ENCODE results near the gene PKNOX1. TPM values are rescaled to one million over a fixed set of nuclear protein-coding genes. Genes with fewer than 3 reads are reported as not detected.
"Not testable (repeated sequence)": the region's sequence is repeated elsewhere in the genome, so short reads cannot be mapped to it uniquely, and the experiment has no call there.

The PKNOX1 gene
- polyA plus RNA-seq, 6 donors from 2014 or later, result 10.8 to 29.5 (median 20.9) TPM

DNA sequence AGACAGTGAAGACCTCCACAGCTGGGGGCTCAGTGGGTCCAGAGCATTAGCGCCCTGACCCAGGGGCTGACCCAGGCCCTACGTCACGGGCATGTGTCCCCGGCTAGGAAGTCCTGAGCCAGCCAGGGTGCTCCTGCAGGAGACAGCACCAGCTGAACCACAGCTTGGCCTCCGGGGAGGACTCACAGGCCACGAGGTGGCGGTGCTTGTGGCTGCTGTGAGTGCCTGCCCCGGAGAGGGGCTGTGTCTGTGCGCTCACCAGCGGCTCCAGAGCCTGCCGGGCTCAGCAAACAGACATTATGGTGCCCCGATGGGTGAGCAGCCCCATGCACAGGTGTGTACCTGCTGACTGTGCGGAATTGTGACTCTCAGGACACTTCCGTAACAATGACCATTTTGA, 70.2 kb downstream of the PKNOX1 start:
- H3K9me3 Mint-ChIP-seq; H3K36me3 Mint-ChIP-seq; H3K27ac Mint-ChIP-seq; ATAC-seq (ENCODE audit: low read depth in 2 of 2); H3K4me3 Mint-ChIP-seq; DNase-seq; H3K27me3 Mint-ChIP-seq: not testable (repeated sequence)
- H3K4me1 Mint-ChIP-seq, result peaks cover 3 to 18% (median 6%) of the 10 kb centered on the region in 3 donors

DNA sequence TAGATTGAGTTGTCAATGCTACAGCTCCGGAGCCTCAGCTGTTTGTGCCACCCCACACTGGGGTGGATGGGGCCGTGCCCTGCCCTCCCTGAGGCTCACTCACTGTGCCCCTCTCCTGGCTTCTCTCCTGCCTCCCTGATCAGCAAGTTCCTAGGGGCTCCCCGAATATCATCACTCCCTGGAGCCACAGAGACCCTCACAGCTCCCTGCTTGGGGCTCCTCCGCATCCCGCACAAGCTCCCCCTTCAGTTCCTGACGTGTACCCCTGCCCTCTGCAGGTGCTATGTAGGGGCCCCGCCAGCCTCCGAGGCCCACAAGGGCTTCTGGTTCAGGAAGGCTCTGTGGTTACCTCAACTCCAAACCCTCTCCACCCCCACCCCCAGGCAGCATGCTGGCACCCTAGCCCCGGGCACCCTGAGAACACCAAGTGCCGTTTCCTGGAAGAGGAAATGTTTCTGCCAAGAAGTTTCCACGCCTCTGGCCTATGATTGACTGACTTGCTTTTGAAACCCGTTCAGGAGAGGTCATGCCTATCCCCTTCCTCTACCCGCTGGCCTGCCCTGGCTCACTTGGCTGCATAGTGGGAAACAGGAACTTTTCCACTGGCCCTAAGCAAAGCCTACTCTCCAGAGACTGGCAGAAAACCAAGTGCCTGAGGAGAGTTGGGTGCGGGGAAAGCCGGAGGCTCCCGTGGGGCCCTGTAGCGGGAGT, 71.0 kb downstream of the PKNOX1 start:
- H3K4me3 Mint-ChIP-seq, result peak overlapping the region in 2 of 8 donors; percentile 51 to 77
- not testable (repeated sequence) for H3K27me3 Mint-ChIP-seq, H3K36me3 Mint-ChIP-seq, DNase-seq, H3K9me3 Mint-ChIP-seq
- peak overlapping the region in 2 of 6 donors; percentile 69 to 83 for H3K27ac Mint-ChIP-seq
- ATAC-seq (ENCODE audit: low read depth in 2 of 2), result peak; percentile 19 to 36
- H3K4me1 Mint-ChIP-seq, result peaks cover 3 to 18% (median 6%) of the 10 kb centered on the region in 3 donors

DNA sequence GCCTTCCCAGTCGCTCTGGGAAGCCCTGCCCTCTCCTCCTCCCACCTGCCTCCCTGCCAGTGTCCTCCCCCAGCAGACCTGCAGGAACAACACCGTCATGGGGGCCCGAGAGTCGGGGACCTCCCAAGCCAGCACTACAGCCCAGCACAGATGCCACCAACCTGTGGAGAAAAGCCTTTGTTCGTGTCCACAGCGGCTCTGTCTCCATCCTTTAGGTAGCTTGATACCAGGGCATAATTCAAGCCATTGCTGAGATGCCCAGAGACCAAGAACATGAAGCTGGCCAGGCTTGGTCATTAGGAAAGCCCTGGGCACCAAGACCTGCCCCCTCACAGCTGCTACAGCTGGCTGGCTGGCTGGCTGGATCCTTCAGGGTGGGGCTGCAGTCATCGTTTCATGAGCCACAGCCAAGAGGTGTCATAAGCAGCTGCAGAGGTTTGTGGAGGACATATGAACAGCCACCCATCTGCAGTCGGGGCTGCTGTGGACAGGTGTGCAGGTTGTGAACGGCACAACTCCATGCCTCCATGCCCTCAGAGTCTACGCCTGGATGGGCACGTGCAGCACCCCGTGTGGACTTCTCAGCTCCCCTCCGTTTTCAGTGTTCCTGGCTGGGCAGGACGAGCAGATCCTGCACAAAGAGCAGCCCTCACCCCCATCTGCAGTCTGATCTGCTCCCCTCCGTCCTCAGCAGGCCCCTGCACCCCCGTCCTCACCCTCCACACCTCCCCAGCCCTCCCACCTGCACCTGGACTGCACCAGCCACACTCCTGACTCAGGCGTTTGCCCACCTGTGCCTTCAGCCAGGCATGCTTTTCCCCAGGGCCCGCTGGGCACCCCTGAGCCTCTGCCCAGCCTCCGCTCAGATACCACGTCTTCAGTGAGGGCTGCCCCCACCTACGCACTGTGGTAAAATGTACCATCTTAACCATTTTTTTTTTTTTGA, 71.8 kb downstream of the PKNOX1 start:
- H3K27ac Mint-ChIP-seq, result peak overlapping the region in 1 of 6 donors; percentile 54
- ATAC-seq (ENCODE audit: low read depth in 2 of 2), result peak; percentile 60 to 73
- H3K36me3 Mint-ChIP-seq, H3K9me3 Mint-ChIP-seq, DNase-seq, H3K27me3 Mint-ChIP-seq: not testable (repeated sequence)
- peaks cover 3 to 18% (median 6%) of the 10 kb centered on the region in 3 donors for H3K4me1 Mint-ChIP-seq
- peak overlapping the region in 3 of 8 donors; percentile 22 to 80 (median 80) for H3K4me3 Mint-ChIP-seq

DNA sequence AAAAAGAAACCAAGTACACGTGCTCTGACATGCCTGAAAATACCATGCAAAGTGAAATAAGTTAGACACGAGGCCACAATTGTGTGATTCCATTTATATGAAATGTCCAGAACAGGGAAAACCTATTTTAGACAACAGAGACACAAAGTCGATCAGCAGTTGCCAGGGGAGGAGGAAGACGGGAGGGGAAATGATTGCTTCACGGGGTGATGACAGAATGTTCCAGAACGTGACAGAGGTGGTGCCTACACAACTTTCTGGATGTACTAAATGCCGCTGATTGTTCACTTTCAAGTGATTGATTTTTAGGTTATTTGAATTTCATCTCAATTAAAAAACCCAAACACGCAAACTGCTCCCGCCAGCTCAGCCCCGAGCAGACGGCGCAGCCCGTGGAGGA, 78.8 kb downstream of the PKNOX1 start:
- not testable (repeated sequence) for H3K36me3 Mint-ChIP-seq; H3K27ac Mint-ChIP-seq; H3K4me3 Mint-ChIP-seq; H3K27me3 Mint-ChIP-seq; DNase-seq; H3K9me3 Mint-ChIP-seq; H3K4me1 Mint-ChIP-seq; ATAC-seq (ENCODE audit: low read depth in 2 of 2)

DNA sequence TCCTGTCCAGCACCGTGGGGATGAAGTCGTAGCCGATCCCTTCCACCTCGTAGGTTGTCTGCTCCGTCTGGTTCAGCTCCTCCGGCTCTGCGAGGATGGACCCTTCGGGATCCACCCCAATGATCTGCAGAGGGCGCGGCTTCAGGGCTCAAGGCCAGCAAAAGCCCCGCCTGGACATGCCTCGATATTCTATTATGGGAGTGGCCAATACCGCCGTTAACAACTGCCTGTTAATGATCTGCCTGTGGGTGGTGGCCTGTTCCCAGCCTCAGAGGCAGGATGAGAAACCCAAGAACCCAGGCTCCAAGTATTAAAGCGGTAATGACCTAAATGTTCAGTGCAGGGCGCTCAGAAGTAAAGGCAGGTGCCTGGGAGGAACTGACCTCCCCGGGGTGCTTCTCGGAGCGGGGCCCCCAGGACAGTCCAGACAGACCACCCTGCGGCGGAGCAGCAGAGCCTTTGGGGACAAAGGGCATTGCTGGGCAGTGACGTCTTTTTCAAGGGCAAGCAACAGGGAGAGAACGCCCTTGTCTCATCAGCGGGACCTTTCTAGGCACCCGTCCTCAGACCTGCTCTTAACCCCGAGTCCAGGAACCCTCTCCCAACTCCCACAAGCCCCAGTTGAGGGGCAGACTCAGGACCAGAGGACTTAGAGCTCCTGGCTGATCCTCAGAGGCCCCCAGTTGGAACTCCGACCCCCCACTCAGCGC, 88.7 kb downstream of the PKNOX1 start:
- H3K27ac Mint-ChIP-seq; H3K36me3 Mint-ChIP-seq; ATAC-seq (ENCODE audit: low read depth in 2 of 2); DNase-seq; H3K4me3 Mint-ChIP-seq; H3K9me3 Mint-ChIP-seq; H3K4me1 Mint-ChIP-seq; H3K27me3 Mint-ChIP-seq: not testable (repeated sequence)

DNA sequence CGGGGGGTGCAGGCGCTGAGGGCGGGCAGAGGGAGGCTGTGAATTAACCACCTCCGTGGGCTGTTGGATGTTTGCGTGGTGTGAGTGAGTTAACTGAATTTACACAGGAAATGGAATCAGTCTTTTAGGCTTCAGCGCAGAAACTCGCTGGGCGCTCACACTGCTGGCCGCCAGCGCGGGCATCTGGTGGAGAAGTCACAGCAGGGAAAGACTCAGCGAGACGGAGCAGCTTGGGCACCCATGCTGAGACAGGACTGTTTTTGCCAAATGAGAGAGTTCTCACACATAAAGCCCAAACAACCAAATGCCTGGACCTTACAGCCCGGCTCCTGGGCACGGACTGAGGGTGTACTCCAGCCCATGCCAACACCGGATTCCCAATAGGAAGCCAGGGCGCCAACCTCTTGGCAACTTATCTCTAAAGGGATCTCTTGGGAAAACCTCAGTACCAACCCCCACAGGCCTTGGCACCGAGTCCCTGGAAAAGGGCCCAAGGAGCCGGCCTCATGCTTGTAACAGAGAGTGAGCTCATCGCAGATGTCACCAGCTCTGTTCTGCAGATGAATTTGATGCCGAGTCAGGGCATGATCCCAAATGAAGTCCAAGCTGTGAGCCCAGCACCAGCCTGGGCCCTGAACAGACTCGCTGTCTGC, 90.0 kb downstream of the PKNOX1 start:
- not testable (repeated sequence) for H3K27me3 Mint-ChIP-seq, H3K9me3 Mint-ChIP-seq, H3K27ac Mint-ChIP-seq

DNA sequence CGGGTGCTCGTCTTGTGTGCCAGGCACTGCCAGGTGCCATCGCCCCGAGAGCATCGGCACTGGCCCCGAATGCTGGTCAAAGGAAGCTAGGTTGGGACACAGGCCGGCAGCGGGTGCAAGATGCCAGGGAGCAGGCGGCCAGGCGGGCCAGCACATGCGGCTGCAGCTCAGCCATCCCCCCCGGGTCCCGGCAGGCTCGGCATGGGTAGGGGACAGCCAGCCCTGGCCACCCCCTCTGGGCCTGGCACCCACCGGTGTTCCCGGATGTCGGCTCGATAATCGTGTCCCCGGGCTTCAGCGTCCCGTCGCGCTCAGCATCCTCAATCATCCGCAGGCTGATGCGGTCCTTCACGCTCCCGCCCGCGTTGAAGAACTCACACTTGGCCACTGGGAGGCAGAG, 91.6 kb downstream of the PKNOX1 start:
- H3K27ac Mint-ChIP-seq; DNase-seq; H3K36me3 Mint-ChIP-seq; H3K9me3 Mint-ChIP-seq; H3K4me3 Mint-ChIP-seq; H3K4me1 Mint-ChIP-seq; H3K27me3 Mint-ChIP-seq; ATAC-seq (ENCODE audit: low read depth in 2 of 2): not testable (repeated sequence)

More for the DNA sequence above, 90.0 kb downstream of the PKNOX1 start:
- H3K36me3 Mint-ChIP-seq; ATAC-seq (ENCODE audit: low read depth in 2 of 2); H3K4me1 Mint-ChIP-seq; DNase-seq; H3K4me3 Mint-ChIP-seq: not testable (repeated sequence)

DNA sequence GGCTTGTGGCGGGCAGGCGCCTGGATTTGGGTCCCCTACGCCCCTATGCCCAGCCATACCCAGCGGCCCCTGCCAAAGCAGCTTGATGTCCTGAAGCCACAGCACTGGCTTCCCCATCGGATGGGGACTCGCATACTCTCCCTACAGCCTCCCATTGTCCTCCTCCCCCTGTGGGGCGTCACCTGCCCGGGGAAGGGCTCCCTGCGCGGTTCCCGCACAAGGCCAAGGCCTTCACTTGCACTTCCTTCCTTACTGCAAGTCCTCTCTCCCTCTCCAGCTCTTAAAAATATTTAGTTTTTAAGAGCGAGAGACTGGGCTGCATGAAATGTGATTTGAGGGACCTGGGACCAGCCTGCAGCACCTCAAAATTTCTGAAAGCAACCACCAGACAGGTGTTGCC, 92.3 kb downstream of the PKNOX1 start:
- H3K36me3 Mint-ChIP-seq; H3K27ac Mint-ChIP-seq; H3K4me1 Mint-ChIP-seq; H3K4me3 Mint-ChIP-seq; H3K27me3 Mint-ChIP-seq; ATAC-seq (ENCODE audit: low read depth in 2 of 2); DNase-seq; H3K9me3 Mint-ChIP-seq: not testable (repeated sequence)

DNA sequence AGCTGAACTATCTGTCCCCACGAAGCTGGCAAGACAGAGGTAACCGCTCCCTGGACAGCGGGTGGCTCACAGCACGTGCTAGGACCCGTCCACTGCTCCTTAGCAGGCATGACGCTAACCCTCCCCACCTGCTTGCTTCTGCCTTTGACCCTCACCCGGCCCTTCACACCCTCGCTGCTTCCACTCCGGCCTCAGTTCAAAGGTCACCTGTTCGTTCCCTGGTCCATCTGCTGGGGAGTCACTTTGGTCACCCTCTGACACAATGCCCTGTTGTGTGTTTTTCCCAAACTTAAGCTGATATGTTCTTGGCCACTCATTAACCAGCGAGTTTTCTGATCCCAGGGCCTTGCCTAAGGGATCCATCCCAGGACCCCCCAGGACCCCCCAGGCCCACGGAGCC, 93.7 kb downstream of the PKNOX1 start:
- H3K27me3 Mint-ChIP-seq; DNase-seq; H3K4me1 Mint-ChIP-seq; ATAC-seq (ENCODE audit: low read depth in 2 of 2); H3K9me3 Mint-ChIP-seq; H3K36me3 Mint-ChIP-seq; H3K27ac Mint-ChIP-seq; H3K4me3 Mint-ChIP-seq: not testable (repeated sequence)

DNA sequence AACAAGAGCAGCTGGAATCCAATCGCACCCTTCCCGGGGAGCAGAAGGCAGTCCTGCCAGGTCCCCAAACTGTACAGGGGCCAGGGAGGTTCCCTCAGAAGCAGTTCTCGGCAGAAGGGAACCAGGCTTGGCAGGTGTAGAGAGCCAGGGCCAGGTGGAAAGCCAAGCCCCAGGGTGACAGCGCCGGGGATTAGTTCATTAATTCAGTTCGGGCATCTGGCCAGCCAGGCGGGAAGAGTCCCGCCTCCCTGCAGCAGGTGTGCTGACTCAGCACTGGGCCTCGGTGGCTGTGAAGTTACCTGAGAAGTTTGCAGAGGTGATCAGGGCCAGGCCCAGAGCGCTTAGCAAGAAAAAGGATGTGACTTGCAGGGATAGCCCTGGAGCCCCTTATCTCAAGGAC, 95.3 kb downstream of the PKNOX1 start:
- DNase-seq; H3K27ac Mint-ChIP-seq; ATAC-seq (ENCODE audit: low read depth in 2 of 2); H3K4me1 Mint-ChIP-seq; H3K4me3 Mint-ChIP-seq; H3K27me3 Mint-ChIP-seq; H3K9me3 Mint-ChIP-seq; H3K36me3 Mint-ChIP-seq: not testable (repeated sequence)

DNA sequence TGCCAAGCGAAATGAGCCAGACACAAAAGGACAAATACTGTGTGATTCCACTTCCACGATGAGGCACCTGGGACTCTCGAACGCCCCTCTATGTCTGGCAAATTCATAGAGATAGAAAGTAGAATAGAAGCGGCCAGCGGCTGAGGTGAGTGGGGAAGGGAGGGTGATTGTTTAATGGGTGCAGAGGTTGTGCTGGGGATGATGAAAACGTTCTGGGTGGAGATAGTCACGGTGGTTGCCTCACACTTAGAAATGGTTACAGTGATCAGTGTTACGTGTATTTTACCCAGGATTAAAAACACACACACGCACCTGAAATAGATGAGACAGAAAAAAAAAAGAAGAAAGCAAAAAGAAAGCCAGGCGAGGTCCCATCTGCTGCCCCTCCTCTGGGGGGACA, 98.4 kb downstream of the PKNOX1 start:
- H3K27ac Mint-ChIP-seq, result not testable (repeated sequence)

DNA sequence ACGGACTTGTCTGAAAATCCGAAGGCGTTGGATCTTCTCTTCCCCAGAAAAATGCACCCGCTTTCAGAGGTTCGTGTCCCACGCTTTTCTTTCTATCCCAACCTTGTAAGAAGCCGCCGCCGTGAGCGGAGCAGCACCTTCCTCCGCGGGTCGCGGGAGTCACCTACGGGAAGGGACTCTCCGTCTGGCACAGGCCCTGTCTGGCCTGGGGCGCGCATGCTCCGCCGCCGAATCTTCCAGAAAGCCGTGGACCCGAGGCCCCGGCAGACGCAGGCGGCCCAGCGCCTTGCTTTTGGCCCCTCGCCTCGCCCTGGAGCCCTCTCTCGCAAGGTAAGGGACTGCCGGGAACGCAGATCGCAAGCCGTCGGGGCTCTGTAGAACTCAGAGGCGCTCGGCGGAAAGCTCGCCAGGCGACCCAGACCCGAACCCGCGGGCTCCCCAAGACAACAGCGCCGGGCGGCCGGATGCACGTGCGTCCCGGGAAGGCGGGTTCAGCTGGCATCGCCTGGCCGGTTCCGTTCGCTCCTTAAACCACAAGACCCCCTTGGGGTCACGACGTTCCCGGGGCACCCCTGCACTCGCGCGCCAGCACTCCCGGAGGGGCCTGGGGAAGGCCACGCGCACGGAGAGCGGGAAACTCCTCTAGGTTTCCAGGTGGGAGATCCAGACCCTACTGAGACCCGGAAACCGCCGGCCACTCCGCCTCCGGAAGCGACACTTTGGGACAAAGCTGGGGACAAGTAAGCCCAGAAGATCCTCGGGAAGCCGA, 100.2 kb downstream of the PKNOX1 start:
- H3K4me3 Mint-ChIP-seq, H3K36me3 Mint-ChIP-seq, DNase-seq, H3K4me1 Mint-ChIP-seq, H3K9me3 Mint-ChIP-seq, H3K27ac Mint-ChIP-seq, H3K27me3 Mint-ChIP-seq: not testable (repeated sequence)
- peak in 1 of 2 donors; percentile 23 for ATAC-seq (ENCODE audit: low read depth in 2 of 2)

More for the DNA sequence above, 98.4 kb downstream of the PKNOX1 start:
- H3K4me3 Mint-ChIP-seq; H3K4me1 Mint-ChIP-seq; DNase-seq; ATAC-seq (ENCODE audit: low read depth in 2 of 2); H3K9me3 Mint-ChIP-seq; H3K27me3 Mint-ChIP-seq; H3K36me3 Mint-ChIP-seq: not testable (repeated sequence)
